Osteocyte (in vitro differentiated cells): ENCODE data around the gene HMCN2. TPM values are rescaled to one million over a fixed set of nuclear protein-coding genes. Genes with fewer than 3 reads are reported as not detected.

ENCODE experiments used
- DNase-seq: peaks from one replicate; pipeline ENCODE4 v3.0.0; 2021; ENCODE audit warnings: mixed read lengths; ENCODE audit not compliant: unreplicated experiment; ENCODE audit errors: extremely low spot score
- H3K27ac Mint-ChIP-seq: one replicate; pipeline ENCODE4 v1.8.0; 2021; ENCODE audit warnings: mild to moderate bottlenecking, mixed read lengths; ENCODE audit not compliant: unreplicated experiment
- H3K27me3 Mint-ChIP-seq: one replicate; pipeline ENCODE4 v1.8.0; 2021; ENCODE audit warnings: mixed read lengths; ENCODE audit not compliant: unreplicated experiment
- H3K36me3 Mint-ChIP-seq: one replicate; pipeline ENCODE4 v1.8.0; 2021; ENCODE audit warnings: mixed read lengths; ENCODE audit not compliant: unreplicated experiment
- H3K4me1 Mint-ChIP-seq: one replicate; pipeline ENCODE4 v1.8.0; 2021; ENCODE audit warnings: mixed read lengths; ENCODE audit not compliant: unreplicated experiment
- H3K4me3 Mint-ChIP-seq: one replicate; pipeline ENCODE4 v1.8.0; 2021; ENCODE audit warnings: mild to moderate bottlenecking, moderate library complexity, mixed read lengths; ENCODE audit not compliant: unreplicated experiment
- H3K9me3 Mint-ChIP-seq: one replicate; pipeline ENCODE4 v1.8.0; 2021; ENCODE audit warnings: mixed read lengths; ENCODE audit not compliant: unreplicated experiment
- total RNA-seq: library from RNA; stranded (reverse); gene quantifications from 2 replicates; pipeline ENCODE4 v1.2.1, GENCODE V29; 2021
- TF ChIP-seq, protein P1 (sequence below): fragments of 200-600 bp; sonication (generic); IDR thresholded peaks from 2 replicates; pipeline ENCODE4 v1.5.0; 2021; ENCODE audit warnings: antibody characterized with exemption, mild to moderate bottlenecking, moderate library complexity

Gene HMCN2
- total RNA-seq, 1 donor from 2014 or later = 0.05 TPM

GRCh38 chr9:130286781-130287428 lies 21.3 kb downstream of the HMCN2 start:
- no peak for DNase-seq
- H3K27ac Mint-ChIP-seq = no peak overlapping the region
- TF ChIP-seq, protein P1, sequence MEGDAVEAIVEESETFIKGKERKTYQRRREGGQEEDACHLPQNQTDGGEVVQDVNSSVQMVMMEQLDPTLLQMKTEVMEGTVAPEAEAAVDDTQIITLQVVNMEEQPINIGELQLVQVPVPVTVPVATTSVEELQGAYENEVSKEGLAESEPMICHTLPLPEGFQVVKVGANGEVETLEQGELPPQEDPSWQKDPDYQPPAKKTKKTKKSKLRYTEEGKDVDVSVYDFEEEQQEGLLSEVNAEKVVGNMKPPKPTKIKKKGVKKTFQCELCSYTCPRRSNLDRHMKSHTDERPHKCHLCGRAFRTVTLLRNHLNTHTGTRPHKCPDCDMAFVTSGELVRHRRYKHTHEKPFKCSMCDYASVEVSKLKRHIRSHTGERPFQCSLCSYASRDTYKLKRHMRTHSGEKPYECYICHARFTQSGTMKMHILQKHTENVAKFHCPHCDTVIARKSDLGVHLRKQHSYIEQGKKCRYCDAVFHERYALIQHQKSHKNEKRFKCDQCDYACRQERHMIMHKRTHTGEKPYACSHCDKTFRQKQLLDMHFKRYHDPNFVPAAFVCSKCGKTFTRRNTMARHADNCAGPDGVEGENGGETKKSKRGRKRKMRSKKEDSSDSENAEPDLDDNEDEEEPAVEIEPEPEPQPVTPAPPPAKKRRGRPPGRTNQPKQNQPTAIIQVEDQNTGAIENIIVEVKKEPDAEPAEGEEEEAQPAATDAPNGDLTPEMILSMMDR = no peak
- no peaks in the 10 kb centered on the region for H3K9me3 Mint-ChIP-seq
- H3K4me1 Mint-ChIP-seq = no peaks in the 10 kb centered on the region
- H3K36me3 Mint-ChIP-seq = no peaks in the 10 kb centered on the region
- H3K4me3 Mint-ChIP-seq = no peak overlapping the region
- peaks cover 84% of the 10 kb centered on the region for H3K27me3 Mint-ChIP-seq

GRCh38 chr9:130287736-130288135 lies 22.2 kb downstream of the HMCN2 start:
- H3K36me3 Mint-ChIP-seq = no peaks in the 10 kb centered on the region
- H3K4me3 Mint-ChIP-seq = no peak overlapping the region
- no peak overlapping the region for H3K27ac Mint-ChIP-seq
- H3K27me3 Mint-ChIP-seq = peaks cover 84% of the 10 kb centered on the region
- DNase-seq = no peak
- no peaks in the 10 kb centered on the region for H3K4me1 Mint-ChIP-seq
- TF ChIP-seq, protein P1 = no peak
- no peaks in the 10 kb centered on the region for H3K9me3 Mint-ChIP-seq

DNA sequence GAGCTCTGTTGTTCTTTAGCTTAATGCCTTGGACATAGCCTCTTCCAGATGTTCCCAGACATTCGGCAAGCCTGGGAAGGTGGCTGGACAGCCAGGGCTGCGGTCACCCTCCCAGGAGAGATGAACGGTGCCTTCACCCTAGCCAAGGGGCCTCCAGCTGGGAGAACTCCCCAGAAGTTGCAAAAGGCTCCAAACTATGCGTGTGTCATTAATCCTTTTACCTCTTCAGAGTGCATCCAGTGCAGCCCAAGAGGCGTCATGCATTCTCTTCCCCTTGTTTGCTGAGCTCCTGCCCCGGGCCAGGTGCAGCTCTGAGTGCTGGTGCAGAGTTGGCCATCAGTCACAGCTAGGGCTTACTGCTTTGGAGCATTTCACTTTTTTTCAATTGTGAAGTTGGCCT lies 22.8 kb downstream of the HMCN2 start:
- TF ChIP-seq, protein P1 = no peak
- DNase-seq = no peak
- H3K4me3 Mint-ChIP-seq = no peak overlapping the region
- H3K4me1 Mint-ChIP-seq = no peaks in the 10 kb centered on the region
- no peak overlapping the region for H3K27ac Mint-ChIP-seq
- no peaks in the 10 kb centered on the region for H3K36me3 Mint-ChIP-seq
- peaks cover 86% of the 10 kb centered on the region for H3K27me3 Mint-ChIP-seq
- H3K9me3 Mint-ChIP-seq = no peaks in the 10 kb centered on the region

DNA sequence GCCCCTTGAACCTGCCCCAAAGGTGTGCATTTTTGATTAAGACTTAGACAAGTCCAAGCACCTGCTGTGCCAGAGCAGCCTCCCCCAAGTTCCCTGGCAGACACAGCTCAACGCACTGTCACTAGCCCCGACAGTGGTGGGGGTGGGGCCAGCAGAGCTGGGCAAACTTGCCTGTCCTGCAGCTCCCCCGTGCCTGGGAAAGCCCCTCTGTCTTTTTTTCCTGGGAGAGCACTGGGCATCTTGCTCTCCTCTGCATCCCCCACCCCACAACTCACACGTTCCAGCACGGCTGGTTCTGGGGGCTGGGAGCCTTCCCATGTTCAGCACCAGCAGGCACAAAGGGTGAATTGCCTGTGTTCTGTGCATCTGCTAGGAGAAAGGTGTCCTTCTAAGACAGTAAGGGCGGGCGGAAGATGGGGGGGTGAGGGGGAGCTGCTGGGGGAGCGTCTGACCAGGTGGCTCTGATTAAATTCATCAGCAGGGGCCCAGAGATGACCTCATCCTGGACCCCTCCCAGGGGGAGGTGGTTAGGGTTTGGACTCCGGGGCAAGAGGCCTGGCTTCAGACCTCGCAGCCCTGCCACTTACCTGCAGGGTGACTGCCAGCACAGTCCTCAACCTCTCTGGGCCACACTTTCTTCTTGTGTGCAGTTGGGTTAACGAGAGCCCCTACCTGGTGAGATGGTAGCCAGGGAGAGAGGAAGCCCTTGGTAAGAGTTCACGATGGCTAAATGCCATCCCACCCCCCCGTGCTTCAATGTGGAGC lies 23.5 kb downstream of the HMCN2 start:
- TF ChIP-seq, protein P1 = no peak
- Mint-ChIP-seq H3K9me3 (no peaks in the 10 kb centered on the region), H3K4me3 (no peak overlapping the region), H3K27me3 (peaks cover 84% of the 10 kb centered on the region), H3K27ac (no peak overlapping the region), H3K36me3 (no peaks in the 10 kb centered on the region), H3K4me1 (no peaks in the 10 kb centered on the region)
- DNase-seq = no peak

- H3K36me3 Mint-ChIP-seq = no peaks in the 10 kb centered on the region
- H3K4me3 Mint-ChIP-seq = no peak overlapping the region
- peaks cover 77% of the 10 kb centered on the region for H3K27me3 Mint-ChIP-seq
- TF ChIP-seq, protein P1 = no peak
- no peaks in the 10 kb centered on the region for H3K4me1 Mint-ChIP-seq
- H3K9me3 Mint-ChIP-seq = no peaks in the 10 kb centered on the region
- no peak for DNase-seq
- H3K27ac Mint-ChIP-seq = no peak overlapping the region
Observed at GRCh38 chr9:130289711-130290241, 24.2 kb downstream of the HMCN2 start.
